Cardiac fibroblast (primary cell): ENCODE measurements around the gene IL3RA.

Experiments used
- DNase-seq, 2 donors: peaks; one replicate each; pipeline versions ENCODE4 v3.0.0 to v3.0.0-alpha.2; 2010; ENCODE audit warnings: low read depth in 2 of 2
- H3K4me3 ChIP-seq, 2 donors: replicated peaks in 1 of 2; 1 replicate in 1 of 2; 2 replicates in 1 of 2; pipeline ENCODE4 v1.5.1; 2011; ENCODE audit warnings: low read depth in 2 of 2, low read length in 2 of 2, mild to moderate bottlenecking in 2 of 2, moderate library complexity in 1 of 2
- TF ChIP-seq, protein P1 (sequence below): IDR thresholded peaks from one replicate; pipeline ENCODE4 v1.5.1; 2011; ENCODE audit warnings: low read depth, mild to moderate bottlenecking, low read length, inconsistent platforms

Gene IL3RA

DNA sequence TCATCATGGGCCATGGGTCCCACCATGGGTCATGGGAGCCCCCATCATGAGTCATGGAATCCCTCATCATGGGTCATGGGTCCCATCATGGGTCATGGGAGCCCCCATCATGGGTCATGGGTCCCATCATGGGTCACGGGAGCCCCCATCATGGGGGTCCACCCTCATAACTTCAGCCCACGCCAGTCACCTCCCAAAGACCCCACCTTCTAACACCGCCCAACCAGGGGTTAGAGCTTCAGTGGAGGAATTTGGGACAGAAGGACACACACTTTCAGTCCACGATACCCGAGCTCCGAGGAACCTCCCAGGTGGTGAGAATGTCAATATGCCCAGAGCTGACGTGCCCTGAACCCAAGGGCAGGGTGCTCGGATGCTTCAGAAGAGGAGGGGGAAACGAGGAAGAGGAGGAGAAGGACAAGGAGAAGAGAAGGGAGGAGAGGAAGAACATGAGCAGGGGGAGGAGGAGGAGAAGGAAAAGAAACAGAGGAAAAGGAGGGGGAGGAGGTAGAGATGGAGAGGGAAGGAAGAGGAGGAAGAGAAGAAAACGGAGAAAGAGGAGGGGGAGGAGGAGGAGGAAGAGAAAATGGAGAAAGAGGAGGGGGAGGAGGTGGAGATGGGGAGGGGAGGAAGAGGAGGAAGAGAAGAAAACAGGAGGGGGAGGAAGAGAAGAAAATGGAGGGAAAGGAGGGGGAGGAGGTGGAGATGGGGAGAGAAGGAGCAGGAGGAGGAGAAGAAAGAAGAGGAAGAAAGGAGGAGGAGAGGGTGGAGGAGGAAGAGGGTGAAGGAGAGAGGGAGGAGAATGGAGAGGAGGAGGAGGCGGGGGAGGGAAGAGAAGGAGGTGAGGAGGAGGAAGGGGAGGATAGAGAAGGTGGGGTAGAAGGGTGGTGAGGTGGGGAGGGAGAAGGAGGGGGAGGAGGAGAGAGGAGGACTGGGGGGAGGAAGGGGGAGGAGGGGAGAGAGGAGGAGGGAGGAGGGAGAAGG is 17.7 kb downstream of the IL3RA start:
- DNase-seq = no peak
- TF ChIP-seq, protein P1, sequence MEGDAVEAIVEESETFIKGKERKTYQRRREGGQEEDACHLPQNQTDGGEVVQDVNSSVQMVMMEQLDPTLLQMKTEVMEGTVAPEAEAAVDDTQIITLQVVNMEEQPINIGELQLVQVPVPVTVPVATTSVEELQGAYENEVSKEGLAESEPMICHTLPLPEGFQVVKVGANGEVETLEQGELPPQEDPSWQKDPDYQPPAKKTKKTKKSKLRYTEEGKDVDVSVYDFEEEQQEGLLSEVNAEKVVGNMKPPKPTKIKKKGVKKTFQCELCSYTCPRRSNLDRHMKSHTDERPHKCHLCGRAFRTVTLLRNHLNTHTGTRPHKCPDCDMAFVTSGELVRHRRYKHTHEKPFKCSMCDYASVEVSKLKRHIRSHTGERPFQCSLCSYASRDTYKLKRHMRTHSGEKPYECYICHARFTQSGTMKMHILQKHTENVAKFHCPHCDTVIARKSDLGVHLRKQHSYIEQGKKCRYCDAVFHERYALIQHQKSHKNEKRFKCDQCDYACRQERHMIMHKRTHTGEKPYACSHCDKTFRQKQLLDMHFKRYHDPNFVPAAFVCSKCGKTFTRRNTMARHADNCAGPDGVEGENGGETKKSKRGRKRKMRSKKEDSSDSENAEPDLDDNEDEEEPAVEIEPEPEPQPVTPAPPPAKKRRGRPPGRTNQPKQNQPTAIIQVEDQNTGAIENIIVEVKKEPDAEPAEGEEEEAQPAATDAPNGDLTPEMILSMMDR = no peak
- no peak overlapping the region for H3K4me3 ChIP-seq

DNA sequence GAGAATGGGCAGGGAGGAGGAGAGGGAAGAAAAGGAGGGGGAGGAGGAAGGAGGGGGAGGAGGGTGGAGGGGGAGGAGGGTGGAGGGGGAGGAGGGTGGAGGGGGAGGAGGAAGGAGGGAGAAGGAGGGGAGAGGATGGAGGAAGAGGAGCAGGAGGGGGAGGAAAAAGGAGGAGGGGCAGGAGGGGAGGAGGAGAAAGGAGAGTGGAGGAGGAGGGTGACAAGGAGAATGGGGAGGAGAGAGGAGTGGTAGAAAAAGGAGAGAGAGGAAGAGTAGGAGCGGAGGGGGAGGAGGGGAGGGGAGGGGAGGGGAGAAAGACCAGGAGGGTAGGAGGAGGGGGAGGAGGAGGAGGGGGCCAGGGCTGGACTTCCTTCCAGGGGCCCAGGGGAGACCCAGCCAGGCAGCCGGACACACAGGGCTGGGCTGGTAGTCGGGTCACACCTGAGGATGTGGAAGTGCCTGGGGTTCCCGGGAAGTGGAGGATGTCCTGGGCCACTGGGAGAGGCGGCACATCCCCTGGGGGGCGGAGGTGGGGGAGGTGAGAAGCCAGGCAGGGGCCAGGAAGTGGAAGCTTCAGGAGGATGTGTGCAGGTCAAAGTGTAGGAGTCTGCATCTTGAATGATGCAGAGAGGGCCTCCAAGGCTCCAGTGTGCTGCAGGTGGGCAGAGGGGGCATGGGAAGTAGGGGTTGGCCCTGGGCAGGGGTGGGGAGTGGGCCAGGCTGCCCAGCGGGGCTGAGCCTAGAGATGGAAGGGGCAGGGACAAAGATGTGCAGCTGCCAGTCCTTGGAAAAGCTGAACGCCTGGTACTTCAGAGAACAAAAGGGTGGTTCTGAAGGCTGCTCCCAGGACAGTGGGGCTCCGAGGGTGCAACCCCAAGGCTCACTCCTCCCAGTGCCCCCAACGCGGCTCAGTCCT is 18.8 kb downstream of the IL3RA start:
- no peak overlapping the region for H3K4me3 ChIP-seq
- DNase-seq = no peak
- TF ChIP-seq, protein P1 = no peak

DNA sequence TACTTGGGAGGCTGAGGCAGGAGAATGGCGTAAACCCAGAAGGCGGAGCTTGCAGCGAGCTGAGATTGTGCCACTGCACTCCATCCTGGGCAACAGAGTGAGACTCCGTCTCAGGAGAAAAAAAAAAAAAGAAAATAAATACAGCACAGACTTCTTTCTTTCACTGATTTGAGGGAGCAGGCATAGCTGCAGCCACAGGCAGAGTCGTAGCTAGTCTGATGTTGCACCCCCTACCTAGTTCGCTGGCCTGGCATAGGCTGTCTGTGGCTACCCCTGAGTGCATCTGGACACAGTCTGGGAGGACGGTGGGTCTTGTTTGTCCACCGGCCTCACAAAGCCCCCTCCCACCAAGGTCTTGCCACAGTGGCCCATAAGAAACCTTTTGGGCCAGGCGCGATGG is 21.4 kb downstream of the IL3RA start:
- H3K4me3 ChIP-seq = no peak overlapping the region
- TF ChIP-seq, protein P1 = no peak

DNA sequence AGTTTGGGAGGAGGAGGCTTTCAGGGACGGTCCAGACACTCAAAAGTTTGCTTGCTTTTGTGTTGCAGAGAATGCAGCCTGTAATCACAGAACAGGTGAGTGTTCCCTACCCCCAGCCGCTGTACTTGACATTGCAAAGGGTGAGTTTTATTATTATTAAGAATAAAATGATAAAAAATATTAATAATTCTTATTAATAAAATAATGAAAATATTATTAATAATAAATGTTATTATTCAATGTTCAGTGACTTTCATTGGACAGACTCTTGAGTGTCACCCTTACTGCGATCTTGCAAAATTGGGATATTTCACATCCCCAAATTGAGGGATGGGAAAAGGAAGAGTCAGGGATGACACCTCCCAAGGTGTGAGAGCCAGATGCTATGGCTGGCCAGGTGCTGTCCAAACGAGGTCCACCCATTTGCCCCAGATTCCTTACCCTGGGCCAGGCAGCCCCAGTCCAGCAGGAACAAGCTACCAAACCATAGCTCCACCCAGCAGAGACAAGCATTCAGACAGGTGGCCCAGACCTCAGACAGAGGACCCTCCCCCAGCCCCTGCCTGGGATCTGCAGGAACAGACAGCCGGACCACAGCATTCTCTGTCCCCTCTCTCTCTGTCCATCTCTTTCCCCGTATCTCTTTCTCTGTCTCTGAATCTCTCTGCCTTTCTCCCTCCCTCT is 22.4 kb downstream of the IL3RA start:
- DNase-seq = no peak
- TF ChIP-seq, protein P1 = no peak

More for the DNA sequence above, 21.4 kb downstream of the IL3RA start:
- DNase-seq = no peak

DNA sequence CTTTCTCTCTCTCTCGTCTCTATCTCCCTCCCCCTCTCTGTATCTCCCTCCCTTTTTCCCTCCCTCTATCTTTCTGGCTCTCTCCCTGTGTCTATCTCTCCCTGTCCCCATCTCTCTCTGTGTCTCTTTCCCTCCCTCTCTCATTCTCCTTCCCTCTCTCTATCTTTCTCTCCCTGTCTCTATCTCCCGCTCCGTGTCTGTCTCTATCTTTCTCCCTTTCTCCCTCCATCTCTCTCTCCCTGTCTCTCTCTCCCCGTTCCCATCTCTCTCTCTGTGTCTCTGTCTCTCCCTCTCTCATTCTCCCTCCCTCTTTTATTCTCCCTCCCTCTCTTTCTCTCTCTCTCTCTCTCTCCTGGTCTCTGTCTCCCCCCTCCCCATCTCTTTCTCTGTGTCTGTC is 22.9 kb downstream of the IL3RA start:
- no peak overlapping the region for H3K4me3 ChIP-seq
- TF ChIP-seq, protein P1 = no peak
- no peak for DNase-seq

More for the DNA sequence above, 22.4 kb downstream of the IL3RA start:
- H3K4me3 ChIP-seq = no peak overlapping the region

DNA sequence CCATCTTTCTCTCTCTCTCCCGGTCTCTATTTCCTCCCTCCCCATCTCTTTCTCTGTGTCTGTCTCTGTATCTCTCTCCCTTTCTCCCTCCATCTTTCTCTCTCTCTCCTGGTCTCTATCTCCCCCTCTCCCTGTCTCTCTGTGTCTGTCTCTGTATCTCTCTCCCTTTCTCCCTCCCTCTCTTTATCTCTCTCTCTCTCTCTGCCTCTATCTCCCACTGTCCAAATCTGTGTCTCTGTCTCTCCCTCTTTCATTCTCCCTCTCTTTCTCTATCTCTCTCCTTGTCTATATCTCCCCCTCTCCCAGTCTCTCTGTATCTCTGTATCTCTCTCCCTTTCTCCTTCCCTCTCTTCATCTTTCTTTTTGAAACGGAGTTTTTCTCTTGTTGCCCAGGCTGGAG is 23.6 kb downstream of the IL3RA start:
- no peak overlapping the region for H3K4me3 ChIP-seq
- TF ChIP-seq, protein P1 = no peak
- no peak for DNase-seq
